Measurements from ENCODE around the gene GRB10.
"Not testable (repeated sequence)": the region's sequence is repeated elsewhere in the genome, so short reads cannot be mapped to it uniquely, and the experiment has no call there.

Gene GRB10

GRCh38 chr7:50554431-50555322, 228.0 kb downstream of the GRB10 start:
- DNase-seq (ENCODE audit: low read depth in 2 of 2): no peak

- no peak for DNase-seq (ENCODE audit: low read depth in 2 of 2)
Measured at GRCh38 chr7:50553973-50554372, 228.7 kb downstream of the GRB10 start.

DNA sequence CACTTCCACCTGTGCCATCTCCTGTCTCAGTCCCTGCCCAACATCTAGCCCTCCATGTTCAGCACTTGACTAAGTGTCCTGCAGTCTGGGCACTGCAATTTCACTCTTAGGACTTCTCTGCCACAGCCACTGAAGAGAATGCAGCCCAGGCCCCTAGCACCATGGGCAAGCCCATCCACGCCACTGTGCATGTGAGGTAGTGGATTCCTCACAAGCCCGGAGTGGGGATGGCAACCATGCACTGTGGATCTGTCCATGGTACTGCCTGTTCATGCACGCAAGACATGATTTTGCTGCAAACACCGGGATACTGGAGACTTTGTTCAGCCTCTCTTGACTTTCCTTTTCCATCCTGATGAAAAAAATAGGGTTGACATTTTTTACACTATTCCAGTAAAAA, 229.8 kb downstream of the GRB10 start:
- no peak for DNase-seq (ENCODE audit: low read depth in 2 of 2)

- no peak for DNase-seq (ENCODE audit: low read depth in 2 of 2)
Measured at GRCh38 chr7:50552139-50552538, 230.6 kb downstream of the GRB10 start.

DNA sequence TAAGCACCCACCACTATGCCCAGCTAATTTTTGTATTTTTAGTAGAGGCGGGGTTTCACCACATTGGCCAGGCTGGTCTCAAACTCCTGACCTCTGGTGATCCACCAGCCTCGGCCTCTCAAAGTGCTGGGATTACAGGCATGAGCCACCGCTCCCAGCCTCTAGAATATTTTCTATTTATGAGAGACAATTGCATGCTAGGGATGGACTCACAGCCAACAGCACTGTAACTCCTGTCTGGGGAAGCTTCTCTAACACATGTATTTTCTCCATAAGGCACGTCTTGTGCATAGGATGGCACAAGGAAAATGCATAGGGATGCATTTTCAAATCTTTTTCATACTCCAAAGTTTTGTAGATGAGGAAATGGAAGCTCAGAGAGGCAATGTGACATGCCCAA, 237.1 kb downstream of the GRB10 start:
- DNase-seq (ENCODE audit: low read depth in 2 of 2): not testable (repeated sequence)

DNA sequence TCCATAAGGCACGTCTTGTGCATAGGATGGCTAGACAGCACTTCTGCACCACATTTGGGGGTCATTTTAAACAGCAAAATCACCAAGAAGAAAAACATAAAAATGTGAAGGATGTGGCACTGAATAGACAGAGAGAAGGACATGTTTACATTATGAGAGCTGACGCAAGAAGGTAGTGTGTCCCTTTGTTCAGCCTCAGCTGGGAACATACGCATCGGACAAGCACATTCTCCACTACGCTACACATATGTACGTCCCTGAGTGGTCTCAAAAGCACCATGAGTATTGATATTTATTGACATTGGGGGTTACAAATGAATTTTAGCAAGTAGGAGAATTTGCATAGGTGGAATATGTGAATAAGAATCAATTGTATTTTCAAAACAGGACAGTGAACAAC, 237.7 kb downstream of the GRB10 start:
- no peak for DNase-seq (ENCODE audit: low read depth in 2 of 2)

- DNase-seq (ENCODE audit: low read depth in 2 of 2): no peak
Measured at GRCh38 chr7:50543776-50544442, 238.8 kb downstream of the GRB10 start.

- DNase-seq (ENCODE audit: low read depth in 2 of 2): no peak
Measured at GRCh38 chr7:50542132-50542531, 240.6 kb downstream of the GRB10 start.

GRCh38 chr7:50540785-50541579, 241.7 kb downstream of the GRB10 start:
- no peak for DNase-seq (ENCODE audit: low read depth in 2 of 2)
